ENCODE data around the gene IMP4.

The IMP4 gene

GRCh38 chr2:130358420-130359350 is 16.0 kb downstream of the IMP4 start:
- DNase-seq = no peak

DNA sequence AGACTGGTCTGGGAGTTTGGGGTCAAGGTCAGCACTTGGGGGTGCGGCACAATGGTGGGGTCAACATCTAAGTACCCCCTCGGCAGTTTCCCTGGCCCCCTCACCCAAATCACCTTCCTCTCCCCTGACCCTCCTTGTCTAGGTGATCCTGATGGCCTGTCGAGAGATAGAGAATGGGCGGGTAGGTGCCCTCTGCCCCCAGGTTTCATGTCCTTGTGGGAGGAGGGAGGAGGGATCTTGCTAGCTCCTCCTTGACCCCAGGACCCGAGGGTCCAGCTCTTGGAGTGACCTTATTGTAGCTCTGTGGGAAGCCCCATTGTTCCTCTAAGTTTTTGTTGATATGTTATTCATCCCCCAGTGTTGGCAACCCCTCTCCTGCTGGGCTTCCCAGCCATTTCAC is 16.8 kb downstream of the IMP4 start:
- no peak for DNase-seq

DNA sequence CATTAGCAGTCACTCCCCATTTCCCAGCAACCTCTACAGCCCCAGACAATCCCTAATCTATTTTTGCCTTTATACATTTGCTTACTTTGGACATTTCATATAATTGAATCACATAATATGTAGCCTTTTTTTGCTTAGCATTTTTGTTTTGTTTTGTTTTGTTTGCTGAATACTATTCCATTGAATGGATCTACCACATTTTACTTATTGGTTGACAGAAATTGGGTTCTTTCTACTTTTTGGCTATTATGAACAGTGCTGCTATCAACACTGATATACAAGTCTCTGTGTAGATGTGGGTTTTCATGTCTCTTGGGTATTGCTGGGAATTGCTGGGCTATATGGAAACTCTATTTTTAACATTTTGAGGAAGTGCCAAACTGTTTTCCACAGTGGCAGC is 20.8 kb downstream of the IMP4 start:
- DNase-seq = no peak

DNA sequence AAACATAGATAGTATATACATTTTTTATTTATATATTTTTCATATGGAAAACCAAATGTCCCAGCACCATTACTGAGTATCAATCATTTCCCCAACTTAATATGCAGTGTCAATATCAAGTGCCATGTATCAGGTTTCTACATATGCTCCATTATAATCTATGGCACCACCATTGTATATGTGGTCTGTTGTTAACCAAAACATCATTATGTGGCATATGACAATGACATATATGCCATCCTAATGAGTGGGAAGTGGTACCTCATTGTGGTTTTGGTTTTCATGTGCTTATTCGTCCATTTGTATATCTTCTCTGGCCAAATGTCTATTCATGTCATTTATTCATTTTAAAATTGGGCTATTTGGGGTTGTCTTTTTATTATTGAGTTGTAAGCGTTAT is 22.4 kb downstream of the IMP4 start:
- DNase-seq = no peak

DNA sequence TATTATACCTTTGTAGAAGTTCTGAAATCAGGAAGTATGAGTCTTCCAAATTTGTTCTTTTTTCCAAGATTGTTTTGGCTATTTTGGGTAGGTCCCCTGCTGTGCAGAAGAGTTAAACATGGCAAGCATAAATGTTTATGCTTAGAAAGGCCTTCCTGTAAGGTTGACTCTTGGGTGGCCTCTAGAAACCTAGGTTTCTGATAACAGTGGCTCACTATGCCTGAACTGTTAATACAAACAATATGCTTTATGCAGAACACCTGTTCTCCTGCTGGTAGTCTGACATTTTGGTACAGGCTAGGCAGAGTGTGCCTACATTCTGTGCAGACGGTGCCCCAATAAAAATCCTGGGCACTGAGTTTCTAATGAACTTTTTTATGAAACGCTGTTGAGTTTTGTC is 23.3 kb downstream of the IMP4 start:
- no peak for DNase-seq

DNA sequence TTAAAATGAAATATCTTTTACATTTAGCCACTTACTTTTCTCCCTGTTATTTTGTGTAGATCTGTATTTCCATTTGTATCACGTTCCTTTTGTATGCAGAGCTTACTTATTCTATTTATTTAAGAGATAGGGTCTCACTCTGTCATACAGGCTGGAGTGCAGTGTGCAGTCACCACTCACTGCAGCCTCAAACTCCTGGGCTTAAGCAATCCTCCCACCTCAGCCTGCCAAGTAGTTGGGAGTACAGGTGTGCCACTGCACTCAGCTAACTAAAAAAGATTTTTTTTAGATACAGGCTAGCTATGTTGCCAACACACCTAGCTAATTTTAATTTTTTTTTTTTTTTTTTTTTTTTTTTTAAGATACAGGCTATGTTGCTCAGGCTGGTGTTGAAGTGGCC is 24.0 kb downstream of the IMP4 start:
- no peak for DNase-seq

DNA sequence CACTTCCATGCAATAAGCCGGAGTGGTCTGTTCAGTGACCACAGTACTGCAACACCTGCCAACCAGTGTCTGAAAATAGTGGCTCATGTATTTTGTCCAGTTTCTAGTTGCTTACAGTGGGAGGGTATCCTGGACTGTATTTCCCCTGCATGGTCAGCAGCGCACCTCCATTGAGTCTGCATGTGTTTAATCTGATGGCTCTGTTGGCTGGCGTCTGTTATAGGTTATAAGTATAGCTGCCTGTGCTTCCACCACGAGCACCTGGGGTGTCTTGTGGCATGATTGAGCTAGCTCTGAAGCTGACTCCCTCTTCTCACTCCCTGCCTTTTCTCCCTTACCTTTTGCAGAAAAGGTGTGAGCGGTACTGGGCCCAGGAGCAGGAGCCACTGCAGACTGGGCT is 26.1 kb downstream of the IMP4 start:
- DNase-seq = no peak

GRCh38 chr2:130369311-130369964 is 26.7 kb downstream of the IMP4 start:
- DNase-seq = no peak

- DNase-seq = no peak
These were observed 27.3 kb downstream of the IMP4 start for GRCh38 chr2:130369965-130370341.

- DNase-seq = no peak
These were observed 27.8 kb downstream of the IMP4 start for GRCh38 chr2:130370490-130370889.

DNA sequence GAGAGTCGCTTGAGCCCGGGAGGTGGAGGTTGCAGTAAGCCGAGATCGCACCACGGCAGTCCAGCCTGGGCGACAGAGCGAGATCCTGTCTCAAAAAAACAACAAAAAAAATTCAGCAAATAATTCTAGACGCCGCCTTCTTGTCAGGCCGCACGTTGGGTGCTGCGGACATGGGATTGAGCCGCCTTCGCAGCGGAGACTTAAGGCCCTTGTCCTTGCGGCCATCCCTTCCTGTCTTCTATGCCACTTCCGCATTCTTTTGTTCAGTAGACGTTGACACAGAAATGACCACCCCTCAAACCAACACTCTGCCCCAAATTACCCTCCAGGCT is 29.0 kb downstream of the IMP4 start:
- DNase-seq = no peak

GRCh38 chr2:130372055-130372832 is 29.5 kb downstream of the IMP4 start:
- DNase-seq = peak; percentile 51

GRCh38 chr2:130372833-130373807 is 30.4 kb downstream of the IMP4 start:
- no peak for DNase-seq

GRCh38 chr2:130373808-130374365 is 31.2 kb downstream of the IMP4 start:
- no peak for DNase-seq

DNA sequence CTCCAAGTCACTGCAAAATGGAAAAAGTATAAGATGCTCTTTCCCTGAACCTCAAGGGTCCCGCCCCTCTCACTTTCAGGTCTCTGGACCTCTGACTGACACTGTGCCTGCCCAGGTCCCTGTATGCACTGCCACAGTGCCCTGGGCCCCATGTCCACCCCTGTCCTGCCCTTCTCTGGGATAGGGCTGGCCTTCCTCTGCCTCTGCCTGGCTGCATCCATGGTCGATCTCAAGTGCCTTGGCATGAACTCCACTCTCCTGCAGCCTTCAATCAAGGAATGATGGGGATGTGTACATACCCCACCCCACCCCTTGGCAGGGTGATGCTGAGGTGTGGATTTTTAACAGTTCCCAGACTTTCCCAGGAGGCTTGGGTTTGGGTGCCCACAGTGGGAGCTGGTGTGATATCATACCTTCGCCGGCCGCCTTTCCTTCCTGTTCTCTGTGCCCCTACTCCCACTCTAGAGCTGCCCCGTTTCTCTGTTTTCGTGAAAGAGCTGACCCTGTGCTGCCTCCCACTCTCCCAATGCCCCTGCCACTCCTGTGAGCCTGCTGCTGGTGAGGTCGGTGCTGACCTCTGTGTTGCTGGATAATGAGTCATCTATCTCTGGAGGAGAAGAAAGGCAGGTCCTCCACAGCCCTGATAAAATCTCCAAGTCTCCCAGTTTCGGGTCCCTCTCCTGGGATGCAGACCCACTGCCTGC is 32.0 kb downstream of the IMP4 start:
- DNase-seq = no peak

DNA sequence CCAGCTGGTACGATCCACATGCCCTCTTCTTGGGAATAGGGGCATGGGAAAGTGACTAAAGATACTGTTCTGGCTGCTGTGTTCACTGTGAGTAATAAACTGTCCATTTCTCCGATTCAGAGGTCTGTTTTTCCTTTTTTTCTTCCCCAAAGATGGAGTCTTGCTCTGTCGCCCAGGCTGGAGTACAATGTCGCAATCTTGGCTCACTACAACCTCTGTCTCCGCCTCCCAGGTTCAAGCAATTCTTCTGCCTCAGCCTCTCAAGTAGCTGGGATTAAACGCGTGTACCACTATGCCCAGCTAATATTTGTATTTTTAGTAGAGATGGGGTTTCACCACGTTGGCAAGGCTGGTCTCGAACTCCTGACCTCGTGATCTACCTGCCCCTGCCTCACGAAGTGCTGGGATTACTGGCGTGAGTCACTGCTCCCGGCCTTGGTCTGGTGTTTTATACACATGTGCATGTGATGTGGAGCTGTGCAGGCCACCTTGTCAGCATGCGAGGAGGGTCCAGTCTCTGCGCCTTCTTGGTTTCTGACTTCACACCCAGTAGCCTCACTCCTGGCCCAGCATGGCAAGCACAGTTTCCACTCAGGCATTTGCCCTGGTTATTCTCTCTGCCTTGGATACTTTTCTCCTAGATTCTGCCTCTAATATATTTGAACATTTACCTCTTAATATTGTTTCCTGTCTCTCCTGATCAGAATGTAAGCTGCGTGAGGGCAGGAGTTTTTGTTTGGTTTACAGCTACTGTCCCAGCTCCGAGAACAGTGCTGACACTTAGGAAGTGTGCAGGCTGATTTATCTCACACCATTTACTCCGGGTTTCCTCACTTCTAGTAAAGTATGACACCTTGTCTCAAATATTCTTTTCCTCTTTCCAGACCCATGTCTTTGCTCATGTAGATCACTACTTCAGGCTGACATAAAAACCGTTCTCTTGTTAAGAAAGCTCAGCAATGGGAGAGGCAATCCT is 32.9 kb downstream of the IMP4 start:
- DNase-seq = no peak

DNA sequence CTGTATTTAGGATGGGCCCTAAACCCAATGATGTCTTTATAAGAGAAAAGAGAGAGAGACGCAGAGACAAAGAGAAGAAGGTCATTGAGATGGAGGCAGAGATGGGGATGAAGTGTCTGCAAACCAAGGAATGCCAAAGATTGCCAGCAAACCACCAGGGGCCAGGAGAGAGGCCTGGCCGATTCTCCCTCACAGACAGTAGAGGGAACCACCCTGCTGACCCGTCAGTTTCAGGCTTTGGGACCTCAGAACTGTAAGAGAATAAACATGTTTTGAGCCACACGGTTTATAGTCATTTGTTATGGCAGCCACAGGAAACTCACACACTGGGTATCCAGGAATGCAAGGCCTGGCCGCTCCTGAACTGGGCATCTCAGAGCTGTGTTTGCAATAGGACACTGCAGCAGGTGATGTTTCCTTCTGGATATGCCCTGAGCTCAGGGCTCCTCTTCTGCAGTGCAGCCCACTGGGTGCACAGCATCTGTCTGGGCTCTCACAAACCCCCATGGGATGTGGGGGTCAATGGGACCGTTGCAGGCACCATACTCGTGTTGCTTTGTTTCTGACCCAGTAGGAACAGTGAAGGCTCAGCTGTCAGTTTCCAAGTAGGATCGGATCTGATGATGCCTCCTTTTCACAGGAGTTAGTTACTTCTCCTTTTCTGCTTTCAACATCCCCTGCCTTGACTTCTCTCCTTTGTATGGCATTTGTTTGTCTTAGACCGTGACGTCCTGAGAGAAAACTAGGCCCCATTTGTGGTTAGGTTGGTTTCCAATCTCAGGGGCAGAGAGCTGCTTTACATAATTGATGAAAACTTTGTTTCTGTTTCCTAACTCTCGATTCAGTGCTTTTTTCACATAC is 34.0 kb downstream of the IMP4 start:
- DNase-seq = no peak

DNA sequence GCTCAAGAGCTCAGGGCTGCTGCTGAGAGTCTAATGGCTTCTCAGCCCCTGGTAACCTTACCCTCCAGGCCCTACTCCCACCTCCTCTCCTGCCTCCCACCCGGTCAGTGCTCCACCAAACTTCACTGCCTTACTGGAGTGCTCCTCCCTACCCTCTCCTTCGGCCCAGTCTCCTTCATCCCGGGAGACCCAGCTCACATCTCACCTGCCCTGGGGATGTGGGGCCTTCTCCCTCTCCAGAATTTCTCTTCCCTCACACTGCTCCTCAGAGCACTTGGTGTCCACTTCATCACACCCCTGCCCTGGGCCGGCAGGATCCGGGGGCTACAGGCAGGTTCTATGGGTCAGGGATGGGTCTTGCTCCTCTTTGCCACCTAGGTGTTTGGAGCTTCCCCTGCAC is 34.8 kb downstream of the IMP4 start:
- DNase-seq = no peak

- DNase-seq = no peak
These were observed 35.7 kb downstream of the IMP4 start for GRCh38 chr2:130378206-130378897.
